ENCODE data around the gene TTC3.

GRCh38 chr21:37139902-37140301 is 66.8 kb downstream of the TTC3 start:
- TF ChIP-seq CTCF (conservative IDR thresholded peaks at IDR 0.05; ENCODE audit: low read depth, low read length): no peak
- TF ChIP-seq EZH2 (IDR thresholded peaks at IDR 0.05; ENCODE audit: low read length, unreplicated experiment): no peak
